BLaER1 treated with 17β-estradiol and CSF1 and Interleukin-3, amounts not matched to agents 10 nM and 100 nM (cell line): ENCODE results near the gene YY1AP1.
"Not testable (repeated sequence)": the region's sequence is repeated elsewhere in the genome, so short reads cannot be mapped to it uniquely, and the experiment has no call there.

ENCODE experiments used
- H3K27ac ChIP-seq, 11 experiments: shearing (Covaris generic); formaldehyde crosslinking; 2 replicates each; pipeline ENCODE4 v1.8.1; 2022
- H3K27me3 ChIP-seq, 11 experiments: shearing (Covaris generic); formaldehyde crosslinking; 2 replicates each; pipeline ENCODE4 v1.8.1; 2022
- H3K36me3 ChIP-seq, 11 experiments: shearing (Covaris generic); formaldehyde crosslinking; 2 replicates each; pipeline ENCODE4 v1.8.1; 2022
- H3K4me1 ChIP-seq, 10 experiments: shearing (Covaris generic); formaldehyde crosslinking; 2 replicates each; pipeline ENCODE4 v1.8.1; 2022
- H3K4me2 ChIP-seq, 11 experiments: shearing (Covaris generic); formaldehyde crosslinking; 2 replicates each; pipeline ENCODE4 v1.8.1; 2022
- H3K4me3 ChIP-seq, 10 experiments: shearing (Covaris generic); formaldehyde crosslinking; 2 replicates each; pipeline ENCODE4 v1.8.1; 2022
- H3K9ac ChIP-seq, 11 experiments: shearing (Covaris generic); formaldehyde crosslinking; 2 replicates each; pipeline ENCODE4 v1.8.1; 2022
- H3K9me3 ChIP-seq, 11 experiments: shearing (Covaris generic); formaldehyde crosslinking; replicated peaks in 1 of 11; 2 replicates each; pipeline ENCODE4 v1.8.1; 2022
- H4K20me1 ChIP-seq, 11 experiments: shearing (Covaris generic); formaldehyde crosslinking; 2 replicates each; pipeline ENCODE4 v1.8.1; 2022
- Cebpa-rat ChIP-seq, 11 experiments: shearing (Covaris generic); IDR thresholded peaks; 2 replicates each; pipeline ENCODE4 v1.8.1; 2022

The YY1AP1 gene

GRCh38 chr1:155713075-155713474 lies 24.5 kb upstream of the YY1AP1 start:
- Histone ChIP-seq H3K36me3 (peaks cover 71 to 100% (median 90%) of the 10 kb centered on the region in 11 experiments), H3K27me3 (no peaks in the 10 kb centered on the region), H3K9ac (no peak overlapping the region), H3K4me1 (no peaks in the 10 kb centered on the region; a peak in 1 of 20 replicates), H3K4me3 (no peak overlapping the region), H3K27ac (no peak overlapping the region), H3K9me3 (peaks cover 0 to 15% (median 11%) of the 10 kb centered on the region in 11 experiments; a peak in 13 of 22 replicates), H4K20me1 (peaks cover 0 to 85% (median 44%) of the 10 kb centered on the region in 11 experiments; a peak in 16 of 22 replicates), H3K4me2 (no peak overlapping the region)
- TF ChIP-seq Cebpa-rat (IDR thresholded peaks at IDR 0.05) = no peak

DNA sequence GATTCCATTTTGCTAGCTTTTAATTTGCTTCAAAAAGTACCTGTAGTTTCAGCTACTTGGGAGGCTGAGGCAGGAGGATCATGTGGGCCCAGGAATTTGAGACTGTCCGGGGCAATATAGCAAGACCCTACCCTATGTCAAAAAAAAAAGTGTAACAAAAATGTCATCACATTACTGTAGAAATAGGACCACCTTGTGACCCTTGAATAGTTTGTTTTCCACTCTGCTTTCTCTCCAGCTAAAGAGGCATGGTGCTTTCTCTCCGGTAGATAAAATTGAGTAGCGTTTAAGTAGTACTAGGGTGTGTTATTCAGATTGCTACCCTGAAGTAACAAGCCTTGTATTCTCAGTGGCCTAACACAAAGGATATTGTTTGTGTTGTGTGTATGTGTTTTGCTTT lies 24.1 kb upstream of the YY1AP1 start:
- H3K4me1 ChIP-seq, H3K27ac ChIP-seq, H3K4me3 ChIP-seq, H3K27me3 ChIP-seq, H3K9ac ChIP-seq, H3K4me2 ChIP-seq: not testable (repeated sequence)
- H3K36me3 ChIP-seq = peaks cover 67 to 100% (median 89%) of the 10 kb centered on the region in 11 experiments
- H3K9me3 ChIP-seq = peaks cover 0 to 18% (median 11%) of the 10 kb centered on the region in 11 experiments; a peak in 13 of 22 replicates
- peaks cover 0 to 86% (median 41%) of the 10 kb centered on the region in 11 experiments; a peak in 16 of 22 replicates for H4K20me1 ChIP-seq

- Histone ChIP-seq H3K36me3 (peaks cover 56 to 91% (median 77%) of the 10 kb centered on the region in 11 experiments), H4K20me1 (peaks cover 0 to 85% (median 44%) of the 10 kb centered on the region in 11 experiments; a peak in 16 of 22 replicates), H3K9me3 (peaks cover 0 to 22% (median 13%) of the 10 kb centered on the region in 11 experiments; a peak in 13 of 22 replicates)
- not testable (repeated sequence) for H3K27me3 ChIP-seq, H3K9ac ChIP-seq, H3K4me1 ChIP-seq, H3K4me3 ChIP-seq, H3K27ac ChIP-seq, H3K4me2 ChIP-seq
These were observed 22.9 kb upstream of the YY1AP1 start for GRCh38 chr1:155711457-155711856.

- Histone ChIP-seq H3K27ac (no peak overlapping the region), H3K4me1 (peaks cover 0 to 9% (median 0%) of the 10 kb centered on the region in 10 experiments; a peak in 2 of 20 replicates), H3K27me3 (no peaks in the 10 kb centered on the region), H3K36me3 (peaks cover 38 to 90% (median 70%) of the 10 kb centered on the region in 11 experiments), H3K4me2 (no peak overlapping the region), H3K9ac (no peak overlapping the region), H4K20me1 (peaks cover 0 to 85% (median 51%) of the 10 kb centered on the region in 11 experiments; a peak in 16 of 22 replicates), H3K9me3 (peaks cover 0 to 29% (median 14%) of the 10 kb centered on the region in 11 experiments; a peak in 14 of 22 replicates), H3K4me3 (no peak overlapping the region)
- TF ChIP-seq Cebpa-rat (IDR thresholded peaks at IDR 0.05) = no peak
These were observed 20.8 kb upstream of the YY1AP1 start for GRCh38 chr1:155709391-155709790.

DNA sequence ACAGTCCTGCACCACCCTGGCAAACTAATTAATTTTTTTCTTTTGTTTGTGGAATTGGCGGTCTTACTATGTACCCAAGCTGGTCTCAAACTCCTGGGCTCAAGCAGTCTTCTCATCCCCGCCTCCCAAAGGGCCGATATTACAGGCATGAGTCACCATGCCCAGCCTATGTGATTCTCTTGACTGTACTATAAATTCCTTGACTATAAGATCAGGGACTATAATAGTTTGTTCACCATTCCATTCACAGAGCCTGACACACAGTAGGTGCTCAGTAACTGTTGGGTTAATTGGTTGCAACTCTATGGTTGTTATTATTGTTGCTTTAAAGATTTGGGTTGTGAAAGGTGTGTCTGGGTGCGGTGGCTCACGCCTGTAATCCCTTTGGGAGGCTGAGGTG lies 17.6 kb upstream of the YY1AP1 start:
- peaks cover 0 to 87% (median 57%) of the 10 kb centered on the region in 11 experiments; a peak in 16 of 22 replicates for H4K20me1 ChIP-seq
- no peak overlapping the region for H3K4me3 ChIP-seq
- H3K4me2 ChIP-seq = no peak overlapping the region
- H3K4me1 ChIP-seq = peaks cover 0 to 33% (median 0%) of the 10 kb centered on the region in 10 experiments; a peak in 6 of 20 replicates
- no peak for TF ChIP-seq Cebpa-rat (IDR thresholded peaks at IDR 0.05)
- H3K36me3 ChIP-seq = peaks cover 18 to 76% (median 54%) of the 10 kb centered on the region in 11 experiments
- no peak overlapping the region for H3K27ac ChIP-seq
- H3K9me3 ChIP-seq = peaks cover 0 to 29% (median 14%) of the 10 kb centered on the region in 11 experiments; a peak in 14 of 22 replicates
- H3K9ac ChIP-seq = no peak overlapping the region
- H3K27me3 ChIP-seq = no peaks in the 10 kb centered on the region

DNA sequence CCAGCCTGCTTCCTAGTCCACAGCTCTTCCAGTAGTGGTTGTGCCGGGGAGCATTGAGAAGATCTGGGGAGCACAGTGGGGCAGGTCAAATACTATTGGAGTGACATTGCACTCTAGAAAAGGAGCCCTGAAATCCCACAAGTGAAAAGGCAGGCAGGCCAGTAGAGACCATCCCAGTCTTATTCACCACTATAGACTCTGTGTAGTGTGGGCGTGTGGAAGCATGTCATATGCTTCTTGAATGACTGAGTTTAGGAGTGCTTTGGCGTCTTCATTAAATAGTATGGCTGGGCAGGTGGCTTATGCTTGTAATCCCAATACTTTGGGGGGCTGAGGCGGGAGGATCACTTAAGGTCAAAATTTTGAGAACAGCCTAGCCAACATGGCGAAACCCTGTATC lies 15.8 kb upstream of the YY1AP1 start:
- peaks cover 0 to 33% (median 0%) of the 10 kb centered on the region in 10 experiments; a peak in 6 of 20 replicates for H3K4me1 ChIP-seq
- H3K4me3 ChIP-seq, H3K27ac ChIP-seq, H3K9ac ChIP-seq, H3K4me2 ChIP-seq, H3K27me3 ChIP-seq: not testable (repeated sequence)
- H3K9me3 ChIP-seq = peaks cover 0 to 38% (median 22%) of the 10 kb centered on the region in 11 experiments; a peak in 17 of 22 replicates
- peaks cover 5 to 66% (median 46%) of the 10 kb centered on the region in 11 experiments for H3K36me3 ChIP-seq
- H4K20me1 ChIP-seq = peaks cover 0 to 87% (median 61%) of the 10 kb centered on the region in 11 experiments; a peak in 16 of 22 replicates

DNA sequence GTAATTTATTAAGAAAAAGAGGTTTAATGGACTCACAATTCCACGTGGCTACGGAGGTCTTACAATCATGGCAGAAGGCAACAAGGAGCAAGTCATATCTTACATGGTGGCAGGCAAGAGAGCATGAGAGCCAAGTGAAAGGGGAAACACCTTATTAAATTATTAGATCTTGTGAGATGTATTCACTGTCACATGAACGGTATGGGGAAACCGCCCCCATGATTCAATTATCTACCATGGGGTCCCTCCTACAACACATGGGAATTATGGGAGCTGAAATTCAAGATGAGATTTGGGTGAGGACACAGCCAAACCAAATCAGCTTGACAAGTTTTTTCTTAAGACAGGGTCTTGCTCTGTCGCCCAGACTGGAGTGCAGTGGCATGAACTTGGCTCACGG lies 14.6 kb upstream of the YY1AP1 start:
- Histone ChIP-seq H3K4me1 (peaks cover 0 to 33% (median 0%) of the 10 kb centered on the region in 10 experiments; a peak in 6 of 20 replicates), H3K27me3 (no peaks in the 10 kb centered on the region), H4K20me1 (peaks cover 0 to 87% (median 64%) of the 10 kb centered on the region in 11 experiments; a peak in 15 of 22 replicates), H3K4me2 (peak overlapping the region in 2 of 11 experiments; percentile 58 to 69; a peak in 4 of 22 replicates), H3K27ac (peak overlapping the region in 1 of 11 experiments; percentile 33; a peak in 1 of 22 replicates), H3K36me3 (peaks cover 0 to 66% (median 42%) of the 10 kb centered on the region in 11 experiments; a peak in 18 of 22 replicates), H3K9me3 (peaks cover 0 to 32% (median 16%) of the 10 kb centered on the region in 11 experiments; a peak in 15 of 22 replicates), H3K4me3 (no peak overlapping the region), H3K9ac (no peak overlapping the region)
- no peak for TF ChIP-seq Cebpa-rat (IDR thresholded peaks at IDR 0.05)

DNA sequence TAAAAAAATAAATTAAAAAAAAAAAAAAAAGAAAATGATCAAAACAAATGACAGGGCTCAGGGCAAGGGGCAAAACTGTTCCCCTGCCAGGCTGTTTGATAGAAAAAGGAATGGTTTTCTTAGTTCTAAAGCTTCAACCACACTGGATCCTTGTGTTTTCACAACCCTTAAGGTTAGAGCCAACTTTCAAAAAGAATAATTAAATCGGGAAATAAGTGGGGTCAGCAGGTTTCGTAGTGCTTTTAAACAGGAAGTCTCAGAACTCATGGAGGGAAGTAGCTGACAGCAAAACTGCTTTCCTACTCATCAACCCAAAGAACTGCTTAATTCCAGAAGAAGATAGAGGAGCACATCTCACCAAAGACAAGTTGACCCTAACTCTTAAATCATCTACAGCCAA lies 13.1 kb upstream of the YY1AP1 start:
- Histone ChIP-seq H3K9ac (peak overlapping the region in 2 of 11 experiments; percentile 33 to 52; a peak in 1 of 22 replicates), H3K27ac (peak overlapping the region in 3 of 11 experiments; percentile 35 to 57 (median 57); a peak in 5 of 22 replicates), H3K4me1 (peaks cover 0 to 33% (median 0%) of the 10 kb centered on the region in 10 experiments; a peak in 6 of 20 replicates), H4K20me1 (peaks cover 0 to 88% (median 76%) of the 10 kb centered on the region in 11 experiments; a peak in 16 of 22 replicates), H3K36me3 (peaks cover 0 to 74% (median 46%) of the 10 kb centered on the region in 11 experiments; a peak in 20 of 22 replicates), H3K9me3 (peaks cover 6 to 40% (median 28%) of the 10 kb centered on the region in 11 experiments; a peak in 19 of 22 replicates), H3K4me2 (peak overlapping the region in 2 of 11 experiments; percentile 58 to 69; a peak in 3 of 22 replicates)
- not testable (repeated sequence) for H3K27me3 ChIP-seq, H3K4me3 ChIP-seq

DNA sequence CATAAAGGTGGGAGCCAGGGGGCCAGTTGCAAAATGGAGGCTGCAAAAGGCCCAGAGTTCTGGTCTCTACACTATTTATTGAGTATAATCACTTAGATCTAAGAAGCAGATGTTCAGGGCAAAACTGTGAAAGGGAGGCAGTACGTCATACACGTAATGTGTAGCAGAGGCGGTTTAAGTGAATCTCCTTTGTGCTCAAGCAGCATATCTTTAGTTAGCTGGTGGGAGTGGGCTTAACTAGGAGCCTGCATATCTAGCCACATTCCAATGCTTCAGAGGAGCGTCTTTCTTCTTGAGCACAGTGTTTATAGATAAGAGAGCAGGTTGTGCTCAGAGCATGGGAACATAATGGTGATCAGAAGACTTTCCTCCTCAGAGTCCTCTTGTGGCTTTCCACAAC lies 10.5 kb upstream of the YY1AP1 start:
- not testable (repeated sequence) for H3K4me3 ChIP-seq, H3K27ac ChIP-seq, H3K9ac ChIP-seq, H3K4me2 ChIP-seq, H3K27me3 ChIP-seq
- Histone ChIP-seq H4K20me1 (peaks cover 0 to 89% (median 52%) of the 10 kb centered on the region in 11 experiments; a peak in 17 of 22 replicates), H3K36me3 (peaks cover 8 to 79% (median 51%) of the 10 kb centered on the region in 11 experiments; a peak in 20 of 22 replicates), H3K9me3 (peaks cover 6 to 52% (median 40%) of the 10 kb centered on the region in 11 experiments; a peak in 19 of 22 replicates), H3K4me1 (peaks cover 0 to 21% (median 0%) of the 10 kb centered on the region in 10 experiments; a peak in 6 of 20 replicates)
